GM12878 (cell line): ENCODE data around the gene NPC1.

Source experiments
- BCL11A ChIP-seq: IDR thresholded peaks from 2 replicates; pipeline ENCODE4 v1.6.1; 2011; ENCODE audit warnings: low read depth, low read length
- CBX3 ChIP-seq: fragments of 200-600 bp; sonication (generic); IDR thresholded peaks from 2 replicates; pipeline ENCODE4 v1.6.1; 2016; ENCODE audit warnings: low read depth, borderline replicate concordance
- CTCF ChIP-seq, 3 experiments: IDR thresholded peaks in 2 of 3; conservative IDR thresholded peaks in 1 of 3; 2 replicates each; pipeline ENCODE4 v1.5.1; 2011; ENCODE audit warnings: low read depth in 3 of 3, low read length in 3 of 3, mild to moderate bottlenecking in 3 of 3, control low read depth in 2 of 3, moderate library complexity in 2 of 3, inconsistent platforms in 1 of 3, mixed read lengths in 1 of 3; ENCODE audit not compliant: control insufficient read depth in 2 of 3, insufficient read depth in 1 of 3; ENCODE audit errors: extremely low read depth in 1 of 3
- GABPA ChIP-seq: IDR thresholded peaks from 2 replicates; pipeline ENCODE4 v1.6.1; 2014; ENCODE audit warnings: antibody characterized with exemption, low read depth, mild to moderate bottlenecking, inconsistent platforms
- JUNB ChIP-seq: IDR thresholded peaks from 2 replicates; pipeline ENCODE4 v1.6.1; 2016; ENCODE audit warnings: antibody characterized with exemption, mild to moderate bottlenecking
- MAX ChIP-seq: IDR thresholded peaks from 2 replicates; pipeline ENCODE4 v1.6.1; 2012; ENCODE audit warnings: low read depth, low read length, improper control_type of control experiment
- MXI1 ChIP-seq: fragments of 150-350 bp; IDR thresholded peaks from 2 replicates; pipeline ENCODE4 v1.6.1; 2011; ENCODE audit warnings: low read depth, mild to moderate bottlenecking, inconsistent platforms, low read length, improper control_type of control experiment
- POLR2A ChIP-seq: IDR thresholded peaks from 2 replicates; pipeline ENCODE4 v1.6.1; 2011; ENCODE audit warnings: low read depth, mild to moderate bottlenecking, low read length
- RAD21 ChIP-seq: IDR thresholded peaks from 2 replicates; pipeline ENCODE4 v1.6.1; 2011; ENCODE audit warnings: mild to moderate bottlenecking, low read depth, low read length, moderate library complexity; ENCODE audit not compliant: insufficient read depth
- SP1 ChIP-seq: IDR thresholded peaks from one replicate; pipeline ENCODE4 v1.6.1; 2011; ENCODE audit warnings: low read depth, low read length
- SRF ChIP-seq, 2 experiments: IDR thresholded peaks; 2 replicates each; pipeline ENCODE4 v1.6.1; 2011; ENCODE audit warnings: low read depth in 2 of 2, low read length in 2 of 2, mild to moderate bottlenecking in 1 of 2, moderate library complexity in 1 of 2

- TF ChIP-seq SRF (IDR thresholded peaks at IDR 0.05; ENCODE audit: low read depth in 2 of 2, low read length in 2 of 2) = no peak
- TF ChIP-seq MAX = no peak
- no peak for TF ChIP-seq JUNB
- no peak for TF ChIP-seq RAD21
- TF ChIP-seq GABPA = no peak
- TF ChIP-seq POLR2A = no peak
- no peak for TF ChIP-seq CTCF (IDR thresholded peaks at IDR 0.05 in 2 of 3, conservative IDR thresholded peaks at IDR 0.05 in 1 of 3; ENCODE audit: control insufficient read depth in 2 of 3, extremely low read depth in 1 of 3, insufficient read depth in 1 of 3, low read depth in 3 of 3, low read length in 3 of 3)
- TF ChIP-seq CBX3 = no peak
- TF ChIP-seq BCL11A = no peak
- no peak for TF ChIP-seq MXI1
- no peak for TF ChIP-seq SP1
These were observed 50.1 kb downstream of the NPC1 start for GRCh38 chr18:23536204-23536603.
